ENCODE data around the gene NFASC. TPM values are rescaled to one million over a fixed set of nuclear protein-coding genes. Genes with fewer than 3 reads are reported as not detected.

Gene NFASC
- total RNA-seq, 1 experiment from 2014 or later: not detected

- peak; percentile 79 for DNase-seq
- TF ChIP-seq CTCF (IDR thresholded peaks at IDR 0.05; ENCODE audit: unreplicated experiment): peak; percentile 79
- H3K4me1 Mint-ChIP-seq (ENCODE audit: low read depth, unreplicated experiment): no peaks in the 10 kb centered on the region
- CTCF ChIA-PET: interaction anchor here (0.7 to 3.5 kb wide), 8 partner anchors 8 to 281 kb away, joined by 3 to 95 read pairs (median 4); no protein-coding TSS in a partner anchor
- H3K27me3 Mint-ChIP-seq (ENCODE audit: unreplicated experiment): peaks cover 100% of the 10 kb centered on the region
- BruUV-seq (replicated peaks): no TSS peak
- no peak overlapping the region for H3K4me3 Mint-ChIP-seq (ENCODE audit: low read depth, unreplicated experiment)
- H3K36me3 Mint-ChIP-seq (ENCODE audit: insufficient read depth, unreplicated experiment): no peaks in the 10 kb centered on the region
- H3K27ac Mint-ChIP-seq (ENCODE audit: unreplicated experiment): no peak overlapping the region
- H3K9me3 Mint-ChIP-seq (ENCODE audit: low read depth, unreplicated experiment): no peaks in the 10 kb centered on the region
- intact Hi-C loops (cut with micrococcal nuclease; ENCODE audit: unreplicated experiment): loop anchor here (1.0 kb wide), 2 partner anchors 72 to 152 kb away; no protein-coding TSS in a partner anchor
Observed at GRCh38 chr1:204989266-204990058, 118.8 kb downstream of the NFASC start.

- TF ChIP-seq CTCF (IDR thresholded peaks at IDR 0.05; ENCODE audit: unreplicated experiment): no peak
- H3K9me3 Mint-ChIP-seq (ENCODE audit: low read depth, unreplicated experiment): no peaks in the 10 kb centered on the region
- intact Hi-C loops (cut with micrococcal nuclease; ENCODE audit: unreplicated experiment): no loop called here
- H3K36me3 Mint-ChIP-seq (ENCODE audit: insufficient read depth, unreplicated experiment): no peaks in the 10 kb centered on the region
- BruUV-seq (replicated peaks): no TSS peak
- peaks cover 100% of the 10 kb centered on the region for H3K27me3 Mint-ChIP-seq (ENCODE audit: unreplicated experiment)
- no peak overlapping the region for H3K27ac Mint-ChIP-seq (ENCODE audit: unreplicated experiment)
- DNase-seq: no peak
- H3K4me3 Mint-ChIP-seq (ENCODE audit: low read depth, unreplicated experiment): no peak overlapping the region
- CTCF ChIA-PET: interaction anchor here (1.0 to 3.5 kb wide), 6 partner anchors 48 to 281 kb away, joined by 3 to 95 read pairs (median 9); no protein-coding TSS in a partner anchor
- H3K4me1 Mint-ChIP-seq (ENCODE audit: low read depth, unreplicated experiment): no peaks in the 10 kb centered on the region
Observed at GRCh38 chr1:204990059-204990664, 119.5 kb downstream of the NFASC start.

GRCh38 chr1:204990721-204991341, 120.2 kb downstream of the NFASC start:
- Mint-ChIP-seq H3K4me1 (ENCODE audit: low read depth, unreplicated experiment) (no peaks in the 10 kb centered on the region), H3K36me3 (ENCODE audit: insufficient read depth, unreplicated experiment) (no peaks in the 10 kb centered on the region), H3K27me3 (ENCODE audit: unreplicated experiment) (peaks cover 100% of the 10 kb centered on the region), H3K9me3 (ENCODE audit: low read depth, unreplicated experiment) (no peaks in the 10 kb centered on the region), H3K27ac (ENCODE audit: unreplicated experiment) (no peak overlapping the region), H3K4me3 (ENCODE audit: low read depth, unreplicated experiment) (no peak overlapping the region)
- no TSS peak for BruUV-seq (replicated peaks)
- no peak for DNase-seq
- TF ChIP-seq CTCF (IDR thresholded peaks at IDR 0.05; ENCODE audit: unreplicated experiment): no peak
- CTCF ChIA-PET: interaction anchor here (3.0 kb wide), 1 partner anchor 71 kb away, joined by 17 read pairs; no protein-coding TSS in a partner anchor
- intact Hi-C loops (cut with micrococcal nuclease; ENCODE audit: unreplicated experiment): loop anchor here (1.0 kb wide), 1 partner anchor 265 kb away; no protein-coding TSS in a partner anchor

- CTCF ChIA-PET: interaction anchor here (3.0 kb wide), 1 partner anchor 70 kb away, joined by 17 read pairs; no protein-coding TSS in a partner anchor
Observed at GRCh38 chr1:204991342-204991844, 120.7 kb downstream of the NFASC start.

More at GRCh38 chr1:204991342-204991844, 120.7 kb downstream of the NFASC start:
- BruUV-seq (replicated peaks): no TSS peak
- Mint-ChIP-seq H3K9me3 (ENCODE audit: low read depth, unreplicated experiment) (no peaks in the 10 kb centered on the region), H3K27ac (ENCODE audit: unreplicated experiment) (no peak overlapping the region), H3K27me3 (ENCODE audit: unreplicated experiment) (peaks cover 100% of the 10 kb centered on the region), H3K4me3 (ENCODE audit: low read depth, unreplicated experiment) (no peak overlapping the region), H3K4me1 (ENCODE audit: low read depth, unreplicated experiment) (no peaks in the 10 kb centered on the region), H3K36me3 (ENCODE audit: insufficient read depth, unreplicated experiment) (no peaks in the 10 kb centered on the region)
- intact Hi-C loops (cut with micrococcal nuclease; ENCODE audit: unreplicated experiment): loop anchor here (1.0 kb wide), 1 partner anchor 265 kb away; no protein-coding TSS in a partner anchor
- no peak for DNase-seq
- no peak for TF ChIP-seq CTCF (IDR thresholded peaks at IDR 0.05; ENCODE audit: unreplicated experiment)

Data from Calu3 (cell line).